ENCODE measurements around the gene GAS6.

DNA sequence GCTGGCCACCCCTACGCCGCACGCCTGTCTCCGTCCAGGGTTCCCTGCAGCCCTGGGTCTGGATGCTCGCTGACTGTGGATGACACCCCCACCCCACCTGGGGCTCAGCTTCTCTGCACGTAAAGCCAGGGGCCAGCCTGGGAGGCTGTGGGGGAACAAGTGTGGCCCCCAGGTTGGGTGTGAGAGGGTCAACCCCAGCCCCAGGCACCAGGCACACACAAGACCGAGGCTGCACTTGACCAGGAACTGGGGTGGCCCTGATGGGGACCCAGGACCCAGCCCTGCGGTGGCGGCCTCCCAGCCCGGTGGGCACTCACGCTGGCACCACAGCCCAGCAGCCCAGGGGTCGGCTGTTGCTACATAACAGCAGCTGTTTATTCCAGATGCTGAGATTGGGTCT lies 41.6 kb downstream of the GAS6 start:
- TF ChIP-seq, protein P1, sequence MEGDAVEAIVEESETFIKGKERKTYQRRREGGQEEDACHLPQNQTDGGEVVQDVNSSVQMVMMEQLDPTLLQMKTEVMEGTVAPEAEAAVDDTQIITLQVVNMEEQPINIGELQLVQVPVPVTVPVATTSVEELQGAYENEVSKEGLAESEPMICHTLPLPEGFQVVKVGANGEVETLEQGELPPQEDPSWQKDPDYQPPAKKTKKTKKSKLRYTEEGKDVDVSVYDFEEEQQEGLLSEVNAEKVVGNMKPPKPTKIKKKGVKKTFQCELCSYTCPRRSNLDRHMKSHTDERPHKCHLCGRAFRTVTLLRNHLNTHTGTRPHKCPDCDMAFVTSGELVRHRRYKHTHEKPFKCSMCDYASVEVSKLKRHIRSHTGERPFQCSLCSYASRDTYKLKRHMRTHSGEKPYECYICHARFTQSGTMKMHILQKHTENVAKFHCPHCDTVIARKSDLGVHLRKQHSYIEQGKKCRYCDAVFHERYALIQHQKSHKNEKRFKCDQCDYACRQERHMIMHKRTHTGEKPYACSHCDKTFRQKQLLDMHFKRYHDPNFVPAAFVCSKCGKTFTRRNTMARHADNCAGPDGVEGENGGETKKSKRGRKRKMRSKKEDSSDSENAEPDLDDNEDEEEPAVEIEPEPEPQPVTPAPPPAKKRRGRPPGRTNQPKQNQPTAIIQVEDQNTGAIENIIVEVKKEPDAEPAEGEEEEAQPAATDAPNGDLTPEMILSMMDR (IDR thresholded peaks at IDR 0.05), result no peak
- TF ChIP-seq POLR2A (IDR thresholded peaks at IDR 0.05), result no peak
